CD4-positive, alpha-beta T cell (primary cell): ENCODE measurements around the gene SACM1L. TPM values are rescaled to one million over a fixed set of nuclear protein-coding genes. Genes with fewer than 3 reads are reported as not detected.

Experiments used
- ATAC-seq: fragments of 200-7000 bp; cut with Tn5 transposase; one replicate; pipeline ENCODE4 v1.10.0; 2022; ENCODE audit warnings: mild to moderate bottlenecking; ENCODE audit not compliant: poor library complexity
- CTCF ChIA-PET: fragments of 350-600 bp; sonication (Branson Sonifier 250); formaldehyde crosslinking; loops from one replicate; lab custom pipeline; 2021; ENCODE audit warnings: antibody characterized with exemption, inconsistent platforms; lab: Charles Lee
- POLR2A ChIA-PET: fragments of 350-600 bp; sonication (Branson Sonifier 250); formaldehyde crosslinking; loops from one replicate; lab custom pipeline; 2021; ENCODE audit warnings: antibody characterized with exemption, inconsistent platforms; lab: Charles Lee
- DNase-seq, 14 experiments: peaks; one replicate each; pipeline ENCODE4 v3.0.0-alpha.2; 2013 to 2020; ENCODE audit warnings: mixed read lengths in 2 of 14
- H3K27ac ChIP-seq, 2 donors: one replicate each; pipeline versions ENCODE4 v1.5.1 to v1.7.0; 2013; ENCODE audit warnings: low read length in 2 of 2, low read depth in 1 of 2, mild to moderate bottlenecking in 1 of 2
- H3K27me3 ChIP-seq, 2 experiments: 1 replicate in 1 of 2; 2 replicates in 1 of 2; pipeline versions ENCODE4 v1.6.1 to v1.7.0; 2013; ENCODE audit warnings: low read length in 2 of 2, control low read depth in 1 of 2, mild to moderate bottlenecking in 1 of 2, moderate library complexity in 1 of 2; ENCODE audit not compliant: insufficient read depth in 2 of 2, control insufficient read depth in 1 of 2
- H3K36me3 ChIP-seq: one replicate; pipeline ENCODE4 v1.6.1; 2013; ENCODE audit warnings: low read length, control low read depth; ENCODE audit not compliant: insufficient read depth
- H3K4me1 ChIP-seq: one replicate; pipeline ENCODE4 v1.6.1; 2013; ENCODE audit warnings: low read length, control low read depth; ENCODE audit not compliant: insufficient read depth
- H3K4me3 ChIP-seq: one replicate; pipeline ENCODE4 v1.5.1; 2013; ENCODE audit warnings: mild to moderate bottlenecking, low read length, moderate library complexity
- H3K9me3 ChIP-seq, 2 experiments: 1 replicate in 1 of 2; 2 replicates in 1 of 2; pipeline versions ENCODE4 v1.6.1 to v1.7.0; 2013; ENCODE audit warnings: low read length in 2 of 2, mild to moderate bottlenecking in 2 of 2, control low read depth in 1 of 2, moderate library complexity in 1 of 2; ENCODE audit not compliant: control insufficient read depth in 1 of 2, insufficient read depth in 1 of 2
- H3K27ac Mint-ChIP-seq: one replicate; pipeline ENCODE4 v1.8.0; 2020; ENCODE audit warnings: mixed read lengths
- H3K27me3 Mint-ChIP-seq: one replicate; pipeline ENCODE4 v1.8.0; 2021; ENCODE audit warnings: mixed read lengths
- H3K36me3 Mint-ChIP-seq: one replicate; pipeline ENCODE4 v1.8.0; 2021; ENCODE audit warnings: low read depth, mixed read lengths
- H3K4me1 Mint-ChIP-seq: one replicate; pipeline ENCODE4 v1.8.0; 2021; ENCODE audit warnings: low read depth, mixed read lengths
- H3K4me3 Mint-ChIP-seq: one replicate; pipeline ENCODE4 v1.8.0; 2020; ENCODE audit warnings: mild to moderate bottlenecking, mixed read lengths
- H3K9me3 Mint-ChIP-seq: one replicate; pipeline ENCODE4 v1.8.0; 2020; ENCODE audit warnings: mixed read lengths
- intact Hi-C, 2 experiments: fragments of 100-400 bp; cut with DNase I in 1 of 2; cut with micrococcal nuclease in 1 of 2; formaldehyde crosslinking; loops; one replicate each; pipeline versions ENCODE4 v1.15.1 to v1.9.0; 2023 to 2025; cut with DNase I, micrococcal nuclease
- total RNA-seq, 174 experiments: library from RNA in 2 of 174; stranded (reverse) in 2 of 174; gene quantifications; one replicate each; pipeline ENCODE4 v1.2.3 and lab custom pipeline; 2021 to 2026
- TF ChIP-seq, protein P1 (sequence below): fragments of 200-600 bp; IDR thresholded peaks from one replicate; pipeline ENCODE4 v1.8.0; 2022; ENCODE audit warnings: antibody characterized with exemption, mild to moderate bottlenecking

The SACM1L gene
- total RNA-seq, 2 experiments from 2014 or later: 41.9 to 44.3 TPM

DNA sequence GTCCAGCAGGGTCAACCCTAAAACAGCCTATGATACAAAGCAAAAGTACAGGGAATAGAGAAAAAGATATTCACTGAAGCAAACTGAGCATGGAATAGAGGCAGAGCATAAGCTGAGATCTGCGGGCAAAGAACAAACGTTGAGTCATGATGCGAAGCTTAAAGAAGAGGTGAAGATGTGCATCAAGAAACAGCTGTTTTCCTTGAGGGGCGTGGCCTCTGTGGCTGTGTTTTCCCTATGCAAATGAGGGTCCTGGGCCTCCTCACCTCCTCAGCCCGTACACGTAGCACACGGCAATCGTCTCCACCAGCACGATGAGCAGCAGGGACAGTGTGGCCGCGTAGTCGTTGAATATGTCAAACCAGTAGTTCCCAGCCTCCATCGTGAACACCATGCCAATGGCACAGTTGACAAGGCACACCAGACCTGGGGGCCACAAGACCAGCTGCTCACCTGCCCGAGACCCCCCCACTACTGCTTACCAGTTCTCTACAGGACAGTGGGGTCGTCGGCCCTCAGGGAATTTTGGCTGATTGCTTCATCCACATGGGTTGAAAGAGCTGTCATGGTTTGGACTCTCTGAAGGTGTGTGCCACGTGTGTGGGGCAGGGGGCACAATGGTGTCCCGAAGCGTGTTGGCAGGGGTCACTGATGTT, 73.6 kb downstream of the SACM1L start:
- Histone ChIP-seq H3K27ac (no peak overlapping the region), H3K4me1 (peaks cover 6% of the 10 kb centered on the region), H3K9me3 (peaks cover 0 to 3% of the 10 kb centered on the region in 2 experiments), H3K4me3 (no peak overlapping the region), H3K27me3 (peaks cover 0 to 3% of the 10 kb centered on the region in 2 experiments), H3K36me3 (no peaks in the 10 kb centered on the region)
- ChIA-PET CTCF (interaction anchor here (2.9 to 3.0 kb wide), 2 partner anchors 166 to 316 kb away, joined by 9 to 18 read pairs; no protein-coding TSS in a partner anchor), POLR2A (interaction anchor here (0.6 kb wide), 1 partner anchor 254 kb away, joined by 3 read pairs; no protein-coding TSS in a partner anchor)
- no peak for DNase-seq
- intact Hi-C loops: no loop called here
- no peaks in the 10 kb centered on the region for H3K4me1 Mint-ChIP-seq
- TF ChIP-seq, protein P1, sequence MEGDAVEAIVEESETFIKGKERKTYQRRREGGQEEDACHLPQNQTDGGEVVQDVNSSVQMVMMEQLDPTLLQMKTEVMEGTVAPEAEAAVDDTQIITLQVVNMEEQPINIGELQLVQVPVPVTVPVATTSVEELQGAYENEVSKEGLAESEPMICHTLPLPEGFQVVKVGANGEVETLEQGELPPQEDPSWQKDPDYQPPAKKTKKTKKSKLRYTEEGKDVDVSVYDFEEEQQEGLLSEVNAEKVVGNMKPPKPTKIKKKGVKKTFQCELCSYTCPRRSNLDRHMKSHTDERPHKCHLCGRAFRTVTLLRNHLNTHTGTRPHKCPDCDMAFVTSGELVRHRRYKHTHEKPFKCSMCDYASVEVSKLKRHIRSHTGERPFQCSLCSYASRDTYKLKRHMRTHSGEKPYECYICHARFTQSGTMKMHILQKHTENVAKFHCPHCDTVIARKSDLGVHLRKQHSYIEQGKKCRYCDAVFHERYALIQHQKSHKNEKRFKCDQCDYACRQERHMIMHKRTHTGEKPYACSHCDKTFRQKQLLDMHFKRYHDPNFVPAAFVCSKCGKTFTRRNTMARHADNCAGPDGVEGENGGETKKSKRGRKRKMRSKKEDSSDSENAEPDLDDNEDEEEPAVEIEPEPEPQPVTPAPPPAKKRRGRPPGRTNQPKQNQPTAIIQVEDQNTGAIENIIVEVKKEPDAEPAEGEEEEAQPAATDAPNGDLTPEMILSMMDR: no peak
- H3K4me3 Mint-ChIP-seq: no peak overlapping the region
- no peak overlapping the region for H3K27ac Mint-ChIP-seq
- no peaks in the 10 kb centered on the region for H3K36me3 Mint-ChIP-seq
- H3K27me3 Mint-ChIP-seq: no peaks in the 10 kb centered on the region
- no peak for ATAC-seq
- no peaks in the 10 kb centered on the region for H3K9me3 Mint-ChIP-seq

DNA sequence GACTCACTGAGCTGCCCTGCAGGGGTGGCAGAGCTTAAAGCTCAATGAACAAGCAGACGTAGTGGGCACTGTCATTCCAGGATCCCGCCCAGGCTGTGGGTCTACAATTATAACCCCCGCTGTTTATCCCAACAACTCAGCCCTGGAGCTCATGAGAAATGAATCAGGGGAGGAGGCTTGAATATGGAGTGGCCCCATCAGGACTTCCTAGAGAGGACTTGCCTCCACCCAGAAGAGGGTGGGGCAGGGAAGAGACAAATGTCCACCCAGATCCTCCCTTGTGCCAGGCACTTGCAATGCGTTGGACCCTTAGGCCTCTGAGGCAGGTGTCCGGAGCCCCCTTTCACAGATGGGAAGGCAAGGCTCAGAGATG, 74.1 kb downstream of the SACM1L start:
- DNase-seq (no peak), ATAC-seq (no peak)
- Histone ChIP-seq H3K27me3 (peaks cover 0 to 3% of the 10 kb centered on the region in 2 experiments), H3K4me1 (peaks cover 6% of the 10 kb centered on the region), H3K9me3 (peaks cover 0 to 3% of the 10 kb centered on the region in 2 experiments), H3K4me3 (no peak overlapping the region), H3K36me3 (no peaks in the 10 kb centered on the region), H3K27ac (no peak overlapping the region)
- Mint-ChIP-seq H3K27me3 (no peaks in the 10 kb centered on the region), H3K27ac (no peak overlapping the region), H3K9me3 (no peaks in the 10 kb centered on the region), H3K36me3 (no peaks in the 10 kb centered on the region), H3K4me3 (no peak overlapping the region), H3K4me1 (no peaks in the 10 kb centered on the region)
- CTCF ChIA-PET: interaction anchor here (2.9 kb wide), 1 partner anchor 165 kb away, joined by 18 read pairs; no protein-coding TSS in a partner anchor
- intact Hi-C loops: no loop called here
- TF ChIP-seq, protein P1: no peak
- POLR2A ChIA-PET: interaction anchor here (0.6 kb wide), 1 partner anchor 254 kb away, joined by 3 read pairs; no protein-coding TSS in a partner anchor

DNA sequence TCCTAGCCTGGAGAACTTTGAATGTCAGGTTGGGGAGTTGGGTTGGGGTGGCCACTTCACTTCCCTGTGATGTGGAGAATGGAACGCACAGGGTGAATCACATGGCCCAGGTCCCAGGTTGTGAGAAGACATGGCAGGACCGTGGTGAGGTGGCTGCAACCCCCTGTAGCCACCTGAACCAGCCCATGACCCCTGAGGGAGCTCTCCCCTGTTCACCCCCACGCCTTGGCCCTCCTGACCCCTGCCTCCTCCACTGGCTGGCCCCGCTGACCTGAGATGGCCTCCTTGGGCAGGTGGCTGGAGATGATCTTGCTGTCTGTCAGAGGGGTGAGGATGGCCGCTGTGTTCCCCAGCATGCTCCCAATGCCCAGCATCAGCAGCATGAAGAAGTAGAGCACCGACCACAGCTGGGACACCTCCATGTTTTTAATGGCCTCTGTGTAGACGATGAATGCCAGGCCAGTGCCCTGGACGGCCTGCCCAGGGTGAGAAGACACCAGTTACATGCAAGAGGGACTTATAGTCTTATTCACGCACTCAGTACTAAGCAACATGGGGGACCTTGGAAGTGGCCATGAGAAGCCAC, 76.2 kb downstream of the SACM1L start:
- H3K4me3 Mint-ChIP-seq: no peak overlapping the region
- no peak overlapping the region for H3K4me3 ChIP-seq
- H3K4me1 Mint-ChIP-seq: no peaks in the 10 kb centered on the region
- H3K4me1 ChIP-seq: peaks cover 6% of the 10 kb centered on the region
- TF ChIP-seq, protein P1: no peak
- no peaks in the 10 kb centered on the region for H3K9me3 Mint-ChIP-seq
- peaks cover 0 to 3% of the 10 kb centered on the region in 2 experiments for H3K9me3 ChIP-seq
- H3K36me3 Mint-ChIP-seq: no peaks in the 10 kb centered on the region
- intact Hi-C loops: no loop called here
- ChIA-PET CTCF (no interaction called here), POLR2A (no interaction called here)
- H3K36me3 ChIP-seq: no peaks in the 10 kb centered on the region
- H3K27me3 ChIP-seq: no peaks in the 10 kb centered on the region
- H3K27me3 Mint-ChIP-seq: no peaks in the 10 kb centered on the region
- H3K27ac ChIP-seq: no peak overlapping the region
- no peak for ATAC-seq
- DNase-seq: no peak
- no peak overlapping the region for H3K27ac Mint-ChIP-seq
